SK-N-SH treated with all-trans-retinoic acid at 6 μM for 48 hours (cell line): ENCODE results near the gene CFAP210.

ENCODE experiments used
- ZFP30 ChIP-seq: fragments of 450-650 bp; formaldehyde crosslinking; IDR thresholded peaks from 2 replicates; pipeline ENCODE4 v1.5.0; 2022; ENCODE audit warnings: mild to moderate bottlenecking, moderate library complexity
- ZNF8 ChIP-seq: fragments of 450-650 bp; formaldehyde crosslinking; IDR thresholded peaks from 2 replicates; pipeline ENCODE4 v1.5.0; 2020; ENCODE audit warnings: mild to moderate bottlenecking, moderate library complexity
- TF ChIP-seq, protein P1 (sequence below): fragments of 250-450 bp; sonication (Bioruptor Pico); IDR thresholded peaks from 2 replicates; pipeline ENCODE4 v1.5.1; 2021; ENCODE audit warnings: mild to moderate bottlenecking, moderate library complexity
- TF ChIP-seq, protein P2 (sequence below): fragments of 250-450 bp; sonication (Bioruptor Pico); IDR thresholded peaks from 2 replicates; pipeline ENCODE4 v1.8.0; 2020; ENCODE audit warnings: mild to moderate bottlenecking, moderate library complexity, borderline replicate concordance

DNA sequence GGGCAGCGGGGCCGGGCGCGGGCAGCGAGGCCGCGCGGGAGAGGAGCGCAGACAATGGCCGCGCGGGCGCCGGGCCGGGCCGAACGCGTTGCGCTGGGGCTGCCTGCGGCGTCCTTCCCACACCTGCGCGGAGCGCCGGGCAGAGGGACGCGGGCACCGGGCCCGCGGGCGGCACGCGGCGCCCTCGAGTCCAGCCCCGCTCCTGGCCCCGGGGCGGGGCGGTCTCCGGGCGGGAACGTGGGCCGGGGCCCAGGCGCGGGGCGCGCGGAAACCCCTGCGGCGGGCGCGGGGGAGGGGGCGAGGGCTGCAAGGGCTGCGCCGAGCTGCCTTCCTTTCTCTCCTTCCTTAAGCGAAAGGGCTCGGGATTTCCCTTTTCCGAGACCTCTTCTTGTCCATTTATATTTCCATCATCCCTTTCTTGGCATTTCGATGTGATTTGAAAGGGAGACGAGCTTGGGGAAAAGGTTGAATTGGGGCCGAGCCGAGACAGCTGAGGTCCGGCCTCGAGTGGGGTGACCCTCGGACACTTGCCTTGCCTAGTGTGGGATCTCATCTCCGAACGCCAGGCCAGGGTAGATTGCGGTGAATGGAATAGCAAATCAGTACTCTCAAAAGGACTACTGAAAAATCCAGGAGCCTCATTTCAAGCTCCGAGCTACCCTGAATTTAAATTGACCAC lies 40.1 kb upstream of the CFAP210 start:
- TF ChIP-seq ZFP30 (CRISPR knock-in tag): no peak
- TF ChIP-seq, protein P1, sequence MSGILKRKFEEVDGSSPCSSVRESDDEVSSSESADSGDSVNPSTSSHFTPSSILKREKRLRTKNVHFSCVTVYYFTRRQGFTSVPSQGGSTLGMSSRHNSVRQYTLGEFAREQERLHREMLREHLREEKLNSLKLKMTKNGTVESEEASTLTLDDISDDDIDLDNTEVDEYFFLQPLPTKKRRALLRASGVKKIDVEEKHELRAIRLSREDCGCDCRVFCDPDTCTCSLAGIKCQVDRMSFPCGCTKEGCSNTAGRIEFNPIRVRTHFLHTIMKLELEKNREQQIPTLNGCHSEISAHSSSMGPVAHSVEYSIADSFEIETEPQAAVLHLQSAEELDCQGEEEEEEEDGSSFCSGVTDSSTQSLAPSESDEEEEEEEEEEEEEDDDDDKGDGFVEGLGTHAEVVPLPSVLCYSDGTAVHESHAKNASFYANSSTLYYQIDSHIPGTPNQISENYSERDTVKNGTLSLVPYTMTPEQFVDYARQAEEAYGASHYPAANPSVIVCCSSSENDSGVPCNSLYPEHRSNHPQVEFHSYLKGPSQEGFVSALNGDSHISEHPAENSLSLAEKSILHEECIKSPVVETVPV (CRISPR knock-in tag): no peak
- TF ChIP-seq, protein P2, sequence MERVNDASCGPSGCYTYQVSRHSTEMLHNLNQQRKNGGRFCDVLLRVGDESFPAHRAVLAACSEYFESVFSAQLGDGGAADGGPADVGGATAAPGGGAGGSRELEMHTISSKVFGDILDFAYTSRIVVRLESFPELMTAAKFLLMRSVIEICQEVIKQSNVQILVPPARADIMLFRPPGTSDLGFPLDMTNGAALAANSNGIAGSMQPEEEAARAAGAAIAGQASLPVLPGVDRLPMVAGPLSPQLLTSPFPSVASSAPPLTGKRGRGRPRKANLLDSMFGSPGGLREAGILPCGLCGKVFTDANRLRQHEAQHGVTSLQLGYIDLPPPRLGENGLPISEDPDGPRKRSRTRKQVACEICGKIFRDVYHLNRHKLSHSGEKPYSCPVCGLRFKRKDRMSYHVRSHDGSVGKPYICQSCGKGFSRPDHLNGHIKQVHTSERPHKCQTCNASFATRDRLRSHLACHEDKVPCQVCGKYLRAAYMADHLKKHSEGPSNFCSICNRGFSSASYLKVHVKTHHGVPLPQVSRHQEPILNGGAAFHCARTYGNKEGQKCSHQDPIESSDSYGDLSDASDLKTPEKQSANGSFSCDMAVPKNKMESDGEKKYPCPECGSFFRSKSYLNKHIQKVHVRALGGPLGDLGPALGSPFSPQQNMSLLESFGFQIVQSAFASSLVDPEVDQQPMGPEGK (CRISPR knock-in tag): no peak
- TF ChIP-seq ZNF8 (CRISPR knock-in tag): no peak
